NCI-H2029 (cell line): Measurements from ENCODE around the gene MOCOS.
"Not testable (repeated sequence)": the region's sequence is repeated elsewhere in the genome, so short reads cannot be mapped to it uniquely, and the experiment has no call there.

Experiments used
- DNase-seq: peaks from one replicate; lab custom pipeline; 2025; lab: John Stamatoyannopoulos, UW

Gene MOCOS

GRCh38 chr18:36187193-36187825, at the start of gene MOCOS:
Gene MOCOS (plus strand): TSS chr18:36187497. CDS start chr18:36187540, 43 bp downstream.
- no peak for DNase-seq

DNA sequence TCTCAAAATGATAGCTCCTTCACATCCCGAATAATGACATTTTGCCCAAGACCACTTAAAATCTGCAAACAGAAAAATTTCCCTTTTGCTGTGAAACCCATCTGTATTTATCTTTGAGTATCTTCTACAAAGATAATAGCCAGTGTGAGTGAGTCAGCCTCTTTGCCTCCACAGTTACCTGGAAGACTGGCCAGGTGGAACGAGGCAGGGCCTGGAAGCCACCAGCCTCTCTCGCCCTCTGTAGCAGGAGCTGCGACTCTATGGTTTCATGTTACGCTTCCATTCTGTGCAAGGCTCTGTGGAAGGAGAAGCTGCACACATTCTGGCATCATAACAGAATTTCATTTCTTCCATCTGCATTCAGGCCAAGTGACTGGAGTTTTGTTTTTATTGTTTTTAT, 48.1 kb upstream of the MOCOS start:
- peak; percentile 29 for DNase-seq

DNA sequence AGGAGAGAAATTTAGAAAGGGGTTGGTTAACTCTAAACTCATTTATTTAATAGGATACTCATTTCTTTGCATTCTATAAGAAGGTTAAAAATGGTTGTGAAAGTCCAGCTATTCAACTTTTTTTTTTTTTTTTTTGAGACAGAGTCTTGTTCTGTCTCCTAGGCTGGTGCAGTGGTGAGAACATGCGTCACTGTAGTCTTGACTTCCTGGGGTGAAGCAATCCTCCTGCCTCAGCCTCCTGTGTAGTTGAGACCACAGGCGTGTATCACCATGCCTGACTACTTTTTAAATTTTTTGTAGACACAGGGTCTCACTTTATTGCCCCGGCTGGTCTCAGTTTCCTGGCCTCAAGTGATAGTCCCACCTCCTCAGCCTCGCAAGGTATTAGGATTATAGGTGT, 45.7 kb upstream of the MOCOS start:
- no peak for DNase-seq

DNA sequence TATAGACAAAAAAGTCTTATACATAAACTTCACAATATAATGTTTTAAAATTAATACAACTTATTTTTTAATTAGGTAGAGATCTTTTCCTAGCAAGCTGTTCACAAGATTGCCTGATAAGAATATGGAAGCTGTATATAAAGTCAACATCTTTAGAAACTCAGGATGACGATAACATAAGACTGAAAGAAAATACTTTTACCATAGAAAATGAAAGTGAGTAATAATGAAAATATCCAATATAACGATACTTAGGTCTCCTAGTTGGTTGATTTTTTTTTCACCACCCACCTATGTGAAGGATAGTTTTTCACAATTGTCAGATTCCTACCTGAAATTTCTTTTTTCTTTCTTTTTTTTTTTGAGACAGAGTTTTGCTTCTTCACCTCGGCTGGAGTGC, 44.5 kb upstream of the MOCOS start:
- DNase-seq = no peak

- no peak for DNase-seq
Measured at GRCh38 chr18:36143391-36143790, 43.9 kb upstream of the MOCOS start.

DNA sequence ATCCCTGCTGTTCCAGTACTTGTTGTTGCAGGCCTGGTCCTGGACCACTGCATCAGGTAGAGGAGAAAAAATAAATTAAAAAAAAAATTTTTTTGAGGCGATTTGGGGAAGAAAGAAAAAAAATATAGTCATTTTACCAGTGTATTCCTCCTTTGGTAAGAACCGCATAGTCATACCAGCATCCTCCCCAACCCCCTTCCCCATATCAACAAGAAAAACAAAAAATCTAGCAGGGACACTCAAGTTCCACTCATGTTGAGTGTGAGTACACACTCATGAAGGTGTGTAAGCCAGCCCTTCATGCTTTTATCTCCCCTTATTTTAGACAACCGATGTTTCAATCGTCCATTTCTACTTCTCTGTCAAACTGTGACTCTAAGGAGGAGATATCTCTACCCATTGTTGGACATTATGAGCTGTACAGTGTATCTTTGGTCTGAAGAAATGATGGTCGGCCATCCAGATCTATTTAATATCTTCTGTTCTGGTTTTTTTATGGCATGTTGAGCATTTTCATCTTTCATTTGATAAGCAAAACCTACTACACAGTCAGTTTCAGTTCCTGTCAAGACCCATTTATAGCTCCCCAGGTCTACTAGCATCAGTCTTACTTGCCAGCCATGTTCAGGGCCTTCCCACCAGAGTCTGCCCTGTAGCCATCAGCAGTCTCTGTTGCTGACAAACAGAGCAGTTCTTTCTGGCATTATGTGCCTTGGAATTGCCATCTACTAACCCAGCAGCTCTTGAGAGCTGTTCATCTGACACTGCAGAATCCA, 37.6 kb upstream of the MOCOS start:
- no peak for DNase-seq

DNA sequence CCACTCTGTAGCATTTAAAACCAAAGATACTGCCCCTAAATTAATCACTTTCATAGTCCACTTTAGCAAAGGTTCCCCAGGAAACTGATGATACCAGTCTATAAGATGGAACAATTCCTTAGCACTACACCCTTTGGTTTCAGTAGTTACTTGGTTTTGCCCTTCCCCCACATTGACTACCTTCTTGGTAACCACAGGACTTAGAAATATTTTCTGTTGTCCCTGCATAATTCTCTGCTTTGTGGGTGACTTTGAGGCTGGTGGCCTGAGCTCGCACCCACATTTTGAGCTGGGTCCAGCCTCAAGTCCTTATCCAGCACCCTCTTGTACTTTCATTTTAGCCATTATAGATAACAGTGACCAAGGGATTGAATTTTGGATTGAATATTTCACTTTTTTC, 34.5 kb upstream of the MOCOS start:
- DNase-seq = no peak

GRCh38 chr18:36153203-36153602, 34.1 kb upstream of the MOCOS start:
- no peak for DNase-seq

- no peak for DNase-seq
Measured at GRCh38 chr18:36153771-36154170, 33.5 kb upstream of the MOCOS start.

- DNase-seq = no peak
Measured at GRCh38 chr18:36155851-36156757, 31.2 kb upstream of the MOCOS start.

- DNase-seq = no peak
Measured at GRCh38 chr18:36157441-36157840, 29.9 kb upstream of the MOCOS start.

DNA sequence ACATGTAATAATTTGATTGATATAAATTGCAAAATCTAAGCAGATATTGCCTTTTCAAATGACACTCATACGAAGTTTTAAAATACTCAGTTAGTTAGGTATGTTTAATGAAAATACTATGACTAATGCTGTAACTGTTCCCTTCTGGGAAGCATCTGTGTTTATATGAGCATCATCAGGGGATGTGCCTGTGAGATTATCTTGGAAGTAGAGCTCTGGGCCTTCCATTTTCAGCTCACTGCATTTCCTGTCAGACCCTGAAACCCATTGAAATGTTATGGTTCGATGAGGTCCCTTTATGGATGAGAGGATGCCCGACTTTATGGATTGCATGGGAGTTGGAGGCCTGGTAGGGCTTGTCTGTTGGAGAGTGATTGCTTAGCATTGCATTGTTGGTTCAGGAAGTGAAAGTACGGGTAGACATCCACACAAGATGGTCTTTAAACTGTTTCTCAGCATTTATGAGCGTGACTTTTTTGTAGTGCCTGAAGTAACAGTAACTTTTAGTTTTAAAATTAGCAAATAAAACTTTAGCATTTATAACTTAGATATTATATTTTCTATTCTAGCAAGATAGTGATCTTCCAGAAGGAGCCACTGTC, 28.9 kb upstream of the MOCOS start:
- DNase-seq = no peak

DNA sequence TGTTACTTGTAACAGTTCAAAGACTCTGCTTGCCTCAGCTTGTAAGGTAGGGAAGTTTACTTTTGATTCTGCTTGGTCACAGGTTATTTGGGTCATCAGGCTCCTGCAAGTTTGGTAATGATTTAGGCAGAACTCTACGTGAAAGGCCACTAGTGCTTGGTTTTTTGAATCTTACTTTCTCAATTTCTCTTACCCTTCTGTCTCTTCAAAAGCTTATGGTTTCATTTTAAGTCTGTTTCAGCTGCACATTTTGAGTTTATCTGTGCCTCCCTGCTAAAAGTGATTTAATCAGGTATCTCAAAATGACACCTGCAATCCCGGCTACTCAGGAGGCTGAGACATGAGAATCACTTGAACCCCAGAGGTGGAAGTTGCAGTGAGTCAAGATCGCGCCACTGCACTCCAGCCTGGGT, 26.3 kb upstream of the MOCOS start:
- no peak for DNase-seq

- no peak for DNase-seq
Measured at GRCh38 chr18:36162981-36163380, 24.3 kb upstream of the MOCOS start.

DNA sequence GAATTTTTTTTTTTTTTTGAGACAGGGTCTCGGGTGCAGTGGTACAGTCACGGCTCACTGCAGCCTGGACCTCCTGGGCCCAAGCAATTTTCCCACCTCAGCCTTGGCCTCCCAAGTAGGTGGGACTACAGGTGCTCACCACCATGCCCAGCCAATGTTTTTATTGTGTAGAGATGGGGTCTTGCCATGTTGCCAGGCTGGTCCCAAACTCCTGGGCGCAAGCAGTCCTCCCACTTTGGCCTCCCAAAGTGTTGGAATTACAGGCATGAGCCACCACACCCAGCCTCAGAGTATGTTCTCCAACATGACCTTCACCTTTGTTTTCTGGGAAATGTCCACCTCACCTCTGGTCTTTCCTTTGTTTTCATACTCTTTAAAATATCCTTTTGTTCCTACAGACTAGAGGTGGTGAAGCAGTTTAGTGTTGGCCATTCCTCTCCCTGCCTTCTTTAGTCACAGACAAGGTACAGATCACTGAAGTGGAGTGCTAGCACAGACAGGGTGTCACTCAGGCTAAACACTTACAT, 19.5 kb upstream of the MOCOS start:
- no peak for DNase-seq

DNA sequence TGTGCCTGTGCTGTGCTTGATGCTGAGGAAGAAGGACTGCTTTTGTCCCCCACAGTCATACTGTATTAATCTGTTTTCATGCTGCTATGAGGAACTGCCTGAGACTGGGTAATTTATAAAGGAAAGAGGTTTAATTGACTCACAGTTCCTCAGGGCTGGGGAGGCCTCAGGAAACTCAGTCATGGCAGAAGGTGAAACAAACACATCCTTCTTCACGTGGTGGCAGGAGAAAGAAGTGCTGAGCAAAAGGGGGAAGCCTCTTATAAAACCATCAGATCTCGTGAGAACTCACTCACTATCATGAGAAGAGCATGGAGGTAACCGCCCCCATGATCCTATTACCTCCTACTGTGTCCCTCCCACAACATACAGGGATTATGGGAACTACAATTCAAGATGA, 19.0 kb upstream of the MOCOS start:
- DNase-seq = not testable (repeated sequence)

DNA sequence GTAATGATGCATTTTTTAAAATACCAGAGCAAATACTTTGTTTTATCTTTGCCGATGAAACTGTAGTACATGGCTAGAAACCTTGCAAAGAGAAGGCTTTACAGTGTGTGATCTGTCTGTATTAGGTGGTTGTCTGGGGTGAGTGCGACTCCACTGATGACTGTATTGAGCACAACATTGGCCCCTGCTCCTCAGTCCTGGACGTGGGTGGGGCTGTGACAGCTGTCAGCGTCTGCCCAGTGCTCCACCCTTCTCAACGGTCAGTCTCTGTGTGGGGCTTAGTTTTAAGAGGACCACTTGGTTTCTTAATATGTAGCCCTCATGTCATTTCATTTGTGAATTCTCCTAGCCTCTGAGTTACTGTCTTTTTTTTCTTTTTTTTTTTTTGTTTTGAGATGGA, 17.4 kb upstream of the MOCOS start:
- DNase-seq = no peak

DNA sequence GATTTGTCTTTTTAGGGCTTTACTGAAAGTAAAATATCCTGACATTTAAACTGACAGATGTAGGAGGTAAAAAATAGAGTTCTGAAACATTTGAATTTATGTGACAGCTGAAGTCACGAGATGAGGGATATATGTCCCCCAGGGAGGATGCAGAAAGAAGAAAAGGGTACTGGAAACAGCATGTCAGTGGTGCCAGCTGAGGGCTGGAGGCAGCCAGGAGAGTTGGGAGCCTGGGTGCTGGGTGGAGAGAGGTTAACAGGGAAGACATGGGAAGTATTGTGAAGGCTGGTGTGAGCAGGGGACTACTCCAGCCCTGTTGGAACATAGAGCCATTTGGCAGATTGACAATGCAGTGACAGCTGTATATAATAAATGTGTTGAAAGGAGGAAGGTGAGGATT, 11.8 kb upstream of the MOCOS start:
- DNase-seq = no peak

DNA sequence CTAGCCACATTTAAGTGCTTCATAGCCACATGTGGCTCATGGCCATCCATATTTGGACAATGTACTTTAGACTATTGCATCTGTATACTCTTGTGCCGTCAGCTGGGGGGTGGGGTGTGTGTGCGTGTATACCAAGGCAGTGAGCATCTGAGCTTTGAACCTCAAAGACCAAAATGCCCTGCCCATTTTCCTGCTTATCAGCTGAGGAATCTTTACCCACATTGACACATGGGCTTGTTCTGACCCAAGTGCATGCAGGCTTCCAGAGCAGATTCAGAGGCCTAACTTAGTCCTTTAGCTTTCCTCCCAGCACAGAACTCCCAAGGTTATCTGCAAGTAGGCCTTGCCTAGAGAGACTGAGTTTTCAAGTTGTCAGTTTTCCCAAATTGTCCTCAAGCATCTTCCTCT, 11.1 kb upstream of the MOCOS start:
- DNase-seq = no peak

- no peak for DNase-seq
Measured at GRCh38 chr18:36176711-36177110, 10.6 kb upstream of the MOCOS start.

DNA sequence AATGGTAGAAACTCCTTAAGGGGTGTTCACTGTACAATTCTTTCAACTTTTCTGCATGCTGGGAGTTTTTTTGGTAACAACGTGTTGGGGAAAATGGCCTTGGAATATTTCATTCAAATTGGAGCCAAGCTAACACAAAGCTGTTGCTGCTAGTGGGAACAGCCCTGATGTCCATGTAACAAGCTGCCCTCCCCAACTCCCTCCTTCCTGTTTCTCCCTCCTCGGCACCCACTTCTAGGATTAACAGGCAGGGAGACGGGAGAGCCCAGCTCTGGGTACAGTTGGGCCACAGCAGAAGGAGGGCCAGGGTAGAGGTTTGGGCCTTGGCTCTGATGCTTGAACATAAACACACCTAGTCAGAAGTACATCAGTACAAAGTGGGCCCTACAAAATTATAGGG, 9.4 kb upstream of the MOCOS start:
- no peak for DNase-seq
